Natural killer cell (primary cell): ENCODE results near the gene POLR2H. TPM values are rescaled to one million over a fixed set of nuclear protein-coding genes. Genes with fewer than 3 reads are reported as not detected.
A peak's percentile ranks its signal among the peaks of the same experiment; 100 is the strongest.

Experiments used
- ATAC-seq, 3 donors: fragments of 150-1000 bp in 2 of 3; fragments of 200-7000 bp in 1 of 3; cut with Tn5 transposase; 1 replicate in 1 of 3; 2 replicates in 2 of 3; pipeline ENCODE4 v1.10.0; 2021; ENCODE audit warnings: mild to moderate bottlenecking in 2 of 3, moderate library complexity in 2 of 3
- DNase-seq, 2 donors: peaks; one replicate each; pipeline versions ENCODE4 v3.0.0 to v3.0.0-alpha.2; 2013 to 2021; ENCODE audit warnings: mixed read lengths in 1 of 2
- H3K27ac ChIP-seq: one replicate; pipeline ENCODE4 v1.5.1; 2013; ENCODE audit warnings: mild to moderate bottlenecking, low read length
- H3K27me3 ChIP-seq: one replicate; pipeline ENCODE4 v1.6.1; 2013; ENCODE audit warnings: low read length; ENCODE audit not compliant: control insufficient read depth, insufficient read depth
- H3K36me3 ChIP-seq: one replicate; pipeline ENCODE4 v1.6.1; 2013; ENCODE audit warnings: low read length; ENCODE audit not compliant: control insufficient read depth, insufficient read depth
- H3K4me1 ChIP-seq: one replicate; pipeline ENCODE4 v1.6.1; 2013; ENCODE audit warnings: low read length; ENCODE audit not compliant: control insufficient read depth, insufficient read depth
- H3K4me3 ChIP-seq: one replicate; pipeline ENCODE4 v1.5.1; 2013; ENCODE audit warnings: low read length
- H3K9me3 ChIP-seq: one replicate; pipeline ENCODE4 v1.6.1; 2013; ENCODE audit warnings: low read length; ENCODE audit not compliant: control insufficient read depth, insufficient read depth
- H3K27ac Mint-ChIP-seq, 2 donors: one replicate each; pipeline ENCODE4 v1.8.0; 2022; ENCODE audit warnings: mild to moderate bottlenecking in 2 of 2, mixed read lengths in 2 of 2, moderate library complexity in 1 of 2
- H3K27me3 Mint-ChIP-seq, 2 donors: one replicate each; pipeline ENCODE4 v1.8.0; 2022; ENCODE audit warnings: low read depth in 2 of 2, mixed read lengths in 2 of 2
- H3K36me3 Mint-ChIP-seq: one replicate; pipeline ENCODE4 v1.8.0; 2022; ENCODE audit warnings: mixed read lengths
- H3K4me1 Mint-ChIP-seq, 2 donors: one replicate each; pipeline ENCODE4 v1.8.0; 2022; ENCODE audit warnings: mixed read lengths in 2 of 2
- H3K4me3 Mint-ChIP-seq: one replicate; pipeline ENCODE4 v1.8.0; 2022; ENCODE audit warnings: mild to moderate bottlenecking, moderate library complexity, mixed read lengths
- H3K9me3 Mint-ChIP-seq, 2 donors: one replicate each; pipeline ENCODE4 v1.8.0; 2022; ENCODE audit warnings: mixed read lengths in 2 of 2
- CTCF ChIP-seq: fragments of 200-600 bp; IDR thresholded peaks from one replicate; pipeline ENCODE4 v1.8.0; 2022; ENCODE audit warnings: antibody characterized with exemption
- WGBS: methylation state at CpG from one replicate; pipeline ENCODE4 v1.1.7; 2013; ENCODE audit warnings: missing lambda C conversion rate; ENCODE audit not compliant: insufficient coverage; 5-methylcytosine and 5-hydroxymethylcytosine counted together
- intact Hi-C: fragments of 100-400 bp; cut with micrococcal nuclease; formaldehyde crosslinking; loops from one replicate; pipeline ENCODE4 v1.14.2; 2022
- total RNA-seq, 4 donors: library from RNA; stranded (reverse); fragments of 120-200 nt in 1 of 4; gene quantifications; one replicate each; pipeline versions ENCODE4 v1.2.3 to v1.2.4, GENCODE V29; 2013 to 2022

POLR2H gene
- total RNA-seq: 10 to 100 TPM; 33.0 to 49.8 (median 41.1) TPM
- 61.1 TPM for total RNA-seq (2013)

- peak within 1 kb of the TSS; percentile 57 for H3K4me3 ChIP-seq
- H3K27me3 Mint-ChIP-seq: peaks cover 0 to 3% of the 10 kb centered on the region in 2 donors
Measured at GRCh38 chr3:184361532-184361931, at the start of gene POLR2H, which contains the start of gene CLCN2. POLR2H (plus strand) TSS chr3:184361710; CDS start chr3:184363493, 1,783 bp downstream. CLCN2 (minus strand) TSS chr3:184361605; CDS start chr3:184361479, 126 bp downstream.

GRCh38 chr3:184314363-184314699, 47.2 kb upstream of the POLR2H start, which contains the start of gene EIF4G1:
EIF4G1 (plus strand) TSS chr3:184314606; CDS start chr3:184315797, 1,191 bp downstream.
- no peaks in the 10 kb centered on the region for H3K9me3 Mint-ChIP-seq
- DNase-seq (peak; percentile 94 to 98), ATAC-seq (peak; percentile 80 to 94 (median 86))
- Histone ChIP-seq H3K4me1 (peaks cover 31% of the 10 kb centered on the region), H3K9me3 (no peaks in the 10 kb centered on the region), H3K27me3 (no peaks in the 10 kb centered on the region), H3K36me3 (peaks cover 7% of the 10 kb centered on the region), H3K27ac (peak within 1 kb of the TSS; percentile 89), H3K4me3 (peak within 1 kb of the TSS; percentile 47)
- WGBS: under 1% methylated on average over 40 of the region's 40 CpGs
- H3K4me3 Mint-ChIP-seq: peak within 1 kb of the TSS; percentile 88
- peak within 1 kb of the TSS; percentile 82 to 91 for H3K27ac Mint-ChIP-seq
- H3K4me1 Mint-ChIP-seq: peaks cover 21 to 35% of the 10 kb centered on the region in 2 donors
- intact Hi-C loops: no loop called here
- no peak for TF ChIP-seq CTCF
- H3K27me3 Mint-ChIP-seq: no peaks in the 10 kb centered on the region
- no peaks in the 10 kb centered on the region for H3K36me3 Mint-ChIP-seq

More at GRCh38 chr3:184361532-184361931, at the start of gene POLR2H, which contains the start of gene CLCN2:
- H3K4me3 Mint-ChIP-seq: peak within 1 kb of the TSS; percentile 92
- no peaks in the 10 kb centered on the region for H3K9me3 Mint-ChIP-seq
- H3K36me3 Mint-ChIP-seq: no peaks in the 10 kb centered on the region
- peak within 1 kb of the TSS; percentile 96 to 97 for H3K27ac Mint-ChIP-seq
- peak; percentile 49 to 56 for DNase-seq
- intact Hi-C loops: no loop called here
- peak; percentile 46 to 58 (median 54) for ATAC-seq
- H3K36me3 ChIP-seq: peaks cover 1% of the 10 kb centered on the region
- H3K4me1 Mint-ChIP-seq: peaks cover 19 to 43% of the 10 kb centered on the region in 2 donors
- no peaks in the 10 kb centered on the region for H3K9me3 ChIP-seq
- no peaks in the 10 kb centered on the region for H3K27me3 ChIP-seq
- H3K27ac ChIP-seq: peak within 1 kb of the TSS; percentile 86
- under 1% methylated on average over 56 of the region's 56 CpGs for WGBS
- H3K4me1 ChIP-seq: peaks cover 32% of the 10 kb centered on the region
- TF ChIP-seq CTCF: no peak

GRCh38 chr3:184314700-184315542, 46.6 kb upstream of the POLR2H start:
- TF ChIP-seq CTCF: no peak
- WGBS: under 1% methylated on average over 81 of the region's 89 CpGs
- DNase-seq: peak; percentile 74 to 83
- H3K4me3 Mint-ChIP-seq: peak overlapping the region; percentile 88
- Histone ChIP-seq H3K36me3 (peaks cover 10% of the 10 kb centered on the region), H3K4me3 (peak overlapping the region; percentile 47), H3K27me3 (no peaks in the 10 kb centered on the region), H3K9me3 (no peaks in the 10 kb centered on the region), H3K4me1 (peaks cover 35% of the 10 kb centered on the region), H3K27ac (peak overlapping the region; percentile 89)
- H3K9me3 Mint-ChIP-seq: no peaks in the 10 kb centered on the region
- no peaks in the 10 kb centered on the region for H3K27me3 Mint-ChIP-seq
- H3K27ac Mint-ChIP-seq: peak overlapping the region; percentile 82 to 91
- no peaks in the 10 kb centered on the region for H3K36me3 Mint-ChIP-seq
- intact Hi-C loops: loop anchor here (1.0 kb wide), 1 partner anchor 16 kb away; the partner anchor contains the start of gene PSMD2
- ATAC-seq: peak; percentile 69 to 82 (median 73)
- H3K4me1 Mint-ChIP-seq: peaks cover 21 to 41% of the 10 kb centered on the region in 2 donors
